Measurements from ENCODE around the gene CAMK2D. TPM values are rescaled to one million over a fixed set of nuclear protein-coding genes. Genes with fewer than 3 reads are reported as not detected.

CAMK2D gene
- total RNA-seq, 1 experiment from 2014 or later = 7.1 TPM

DNA sequence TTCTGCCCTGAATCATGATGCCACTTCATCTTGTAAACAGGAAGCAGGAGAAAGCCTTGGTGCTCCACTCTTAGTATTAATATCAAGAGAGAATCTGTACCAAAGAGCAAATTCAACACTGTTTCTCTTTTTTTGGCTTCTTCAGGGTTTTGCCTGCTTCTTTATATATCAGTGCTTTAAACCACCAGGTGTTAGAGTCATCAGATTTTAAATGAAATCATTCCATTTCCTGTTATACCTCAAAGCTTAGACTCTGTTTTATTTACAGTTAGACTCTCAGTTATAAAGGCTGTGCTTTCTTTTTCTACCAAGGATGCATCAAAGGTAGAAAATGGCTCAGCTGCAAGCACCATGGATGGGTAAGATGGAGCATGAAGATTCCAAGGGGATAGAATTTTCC lies 350.9 kb downstream of the CAMK2D start:
- H3K9me2 ChIP-seq (ENCODE audit: insufficient read depth) = no peaks in the 10 kb centered on the region
- no peaks in the 10 kb centered on the region for H3K4me1 ChIP-seq (replicated peaks; ENCODE audit: insufficient read depth)
- H4K20me1 ChIP-seq (ENCODE audit: insufficient read depth) = no peaks in the 10 kb centered on the region
- H3K9me3 ChIP-seq (ENCODE audit: insufficient read depth, low read depth) = no peaks in the 10 kb centered on the region
- no peak for DNase-seq
- TF ChIP-seq CTCF (conservative IDR thresholded peaks at IDR 0.05) = no peak
- TF ChIP-seq EZH2 (IDR thresholded peaks at IDR 0.05; ENCODE audit: low read depth) = no peak
- H3K4me3 ChIP-seq = no peak overlapping the region
- H3F3A ChIP-seq (ENCODE audit: insufficient read depth, low read depth) = no peaks in the 10 kb centered on the region
- intact Hi-C loops (cut with micrococcal nuclease; ENCODE audit: unreplicated experiment) = no loop called here
- no peak overlapping the region for H3K4me2 ChIP-seq
- ChIA-PET POLR2A (ENCODE audit: unreplicated experiment) (no interaction called here), CTCF (no interaction called here)
- no peaks in the 10 kb centered on the region for H3K79me2 ChIP-seq (ENCODE audit: low read depth)
- H3K27ac ChIP-seq = no peak overlapping the region
- H3K27me3 ChIP-seq (ENCODE audit: insufficient read depth, low read depth) = no peaks in the 10 kb centered on the region
- no peaks in the 10 kb centered on the region for H3K36me3 ChIP-seq (ENCODE audit: low read depth)
- no TSS peak for BruUV-seq (replicated peaks)
- no peak overlapping the region for H2AFZ ChIP-seq

DNA sequence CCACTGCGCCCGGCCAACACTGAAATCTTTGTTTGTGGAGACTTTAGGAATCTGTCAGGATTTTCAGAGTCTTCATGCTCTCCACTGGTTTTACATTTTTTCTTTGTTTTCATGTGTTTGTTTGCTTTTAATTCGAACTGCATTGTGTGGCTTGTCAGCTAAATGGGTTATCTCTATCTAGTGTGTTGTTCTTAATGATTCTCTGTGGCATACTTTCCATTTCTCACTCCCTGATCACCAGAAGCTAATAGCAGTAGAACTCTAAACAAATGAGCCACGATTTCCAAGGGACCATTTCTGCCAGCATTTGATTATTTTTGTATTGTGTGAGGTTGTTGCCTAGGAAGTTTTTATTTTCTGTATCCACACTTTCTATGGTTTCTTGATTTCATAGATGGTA lies 352.4 kb downstream of the CAMK2D start:
- no peaks in the 10 kb centered on the region for H3K9me2 ChIP-seq (ENCODE audit: insufficient read depth)
- no peaks in the 10 kb centered on the region for H3K4me1 ChIP-seq (replicated peaks; ENCODE audit: insufficient read depth)
- H2AFZ ChIP-seq = no peak overlapping the region
- CTCF ChIA-PET = no interaction called here
- no peaks in the 10 kb centered on the region for H3K27me3 ChIP-seq (ENCODE audit: insufficient read depth, low read depth)
- no peak for DNase-seq
- H3K4me2 ChIP-seq = no peak overlapping the region
- intact Hi-C loops (cut with micrococcal nuclease; ENCODE audit: unreplicated experiment) = no loop called here
- H3K36me3 ChIP-seq (ENCODE audit: low read depth) = no peaks in the 10 kb centered on the region
- H3K4me3 ChIP-seq = no peak overlapping the region
- no peaks in the 10 kb centered on the region for H4K20me1 ChIP-seq (ENCODE audit: insufficient read depth)
- no peaks in the 10 kb centered on the region for H3K9me3 ChIP-seq (ENCODE audit: insufficient read depth, low read depth)
- no peak overlapping the region for H3K27ac ChIP-seq
- no peaks in the 10 kb centered on the region for H3K79me2 ChIP-seq (ENCODE audit: low read depth)
- BruUV-seq (replicated peaks) = no TSS peak
- POLR2A ChIA-PET (ENCODE audit: unreplicated experiment) = interaction anchor here (0.6 kb wide), 1 partner anchor 59 kb away, joined by 6 read pairs; no protein-coding TSS in a partner anchor
- no peak for TF ChIP-seq EZH2 (IDR thresholded peaks at IDR 0.05; ENCODE audit: low read depth)
- no peak for TF ChIP-seq CTCF (conservative IDR thresholded peaks at IDR 0.05)
- no peaks in the 10 kb centered on the region for H3F3A ChIP-seq (ENCODE audit: insufficient read depth, low read depth)

DNA sequence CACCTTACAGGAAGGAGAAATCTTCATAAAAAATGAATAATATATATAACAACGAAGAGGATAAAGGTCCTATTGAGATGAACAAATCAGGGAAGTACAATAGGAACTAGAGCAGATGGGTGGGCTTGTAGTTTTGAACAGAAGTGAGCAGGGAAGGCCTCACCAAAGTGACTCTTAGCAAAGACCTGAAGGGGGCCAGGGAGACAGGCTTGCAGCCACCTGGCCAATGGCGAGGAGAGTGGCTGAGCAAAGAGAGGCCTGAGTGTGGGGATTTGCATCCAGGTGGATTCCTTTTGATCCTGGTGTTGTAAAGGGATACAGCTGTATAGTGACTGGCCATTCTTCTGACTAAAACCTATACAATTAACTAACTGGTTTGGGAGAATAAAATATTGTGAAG lies 354.1 kb downstream of the CAMK2D start:
- Histone ChIP-seq H3K79me2 (ENCODE audit: low read depth) (no peaks in the 10 kb centered on the region), H3K4me1 (replicated peaks; ENCODE audit: insufficient read depth) (no peaks in the 10 kb centered on the region), H3K27me3 (ENCODE audit: insufficient read depth, low read depth) (no peaks in the 10 kb centered on the region), H3K4me3 (no peak overlapping the region), H4K20me1 (ENCODE audit: insufficient read depth) (no peaks in the 10 kb centered on the region), H3K27ac (no peak overlapping the region), H3K9me3 (ENCODE audit: insufficient read depth, low read depth) (no peaks in the 10 kb centered on the region), H2AFZ (no peak overlapping the region), H3F3A (ENCODE audit: insufficient read depth, low read depth) (no peaks in the 10 kb centered on the region), H3K36me3 (ENCODE audit: low read depth) (no peaks in the 10 kb centered on the region), H3K9me2 (ENCODE audit: insufficient read depth) (no peaks in the 10 kb centered on the region), H3K4me2 (no peak overlapping the region)
- BruUV-seq (replicated peaks) = no TSS peak
- intact Hi-C loops (cut with micrococcal nuclease; ENCODE audit: unreplicated experiment) = no loop called here
- TF ChIP-seq CTCF (conservative IDR thresholded peaks at IDR 0.05) (no peak), EZH2 (IDR thresholded peaks at IDR 0.05; ENCODE audit: low read depth) (no peak)
- ChIA-PET CTCF (no interaction called here), POLR2A (ENCODE audit: unreplicated experiment) (no interaction called here)
- no peak for DNase-seq

Data from PC-9 (cell line).